ENCODE data around the gene IGFLR1. TPM values are rescaled to one million over a fixed set of nuclear protein-coding genes. Genes with fewer than 3 reads are reported as not detected.

Gene IGFLR1
- total and polyA plus RNA-seq, 2 experiments from 2014 or later = 2.6 to 5.5 TPM

- Histone ChIP-seq H3K4me3 (no peak overlapping the region), H3K9me3 (ENCODE audit: low read depth) (no peaks in the 10 kb centered on the region), H3K36me3 (no peaks in the 10 kb centered on the region), H3K4me1 (ENCODE audit: low read depth) (peaks cover 6% of the 10 kb centered on the region), H3K27me3 (no peaks in the 10 kb centered on the region), H3K27ac (no peak overlapping the region)
- no peak for DNase-seq (ENCODE audit: low read depth in 1 of 2, low spot score in 1 of 2)
- TF ChIP-seq CTCF (IDR thresholded peaks at IDR 0.05; ENCODE audit: low read depth, low read length) = no peak
Observed at GRCh38 chr19:35712567-35713505, 29.4 kb downstream of the IGFLR1 start.

- Histone ChIP-seq H3K9me3 (ENCODE audit: low read depth) (no peaks in the 10 kb centered on the region), H3K27ac (no peak overlapping the region), H3K4me1 (ENCODE audit: low read depth) (peaks cover 5% of the 10 kb centered on the region), H3K36me3 (no peaks in the 10 kb centered on the region), H3K27me3 (no peaks in the 10 kb centered on the region), H3K4me3 (no peak overlapping the region)
- DNase-seq (ENCODE audit: low read depth in 1 of 2, low spot score in 1 of 2) = no peak
- TF ChIP-seq CTCF (IDR thresholded peaks at IDR 0.05; ENCODE audit: low read depth, low read length) = no peak
Observed at GRCh38 chr19:35710784-35711723, 31.2 kb downstream of the IGFLR1 start.

- no peaks in the 10 kb centered on the region for H3K36me3 ChIP-seq
- no peak overlapping the region for H3K27ac ChIP-seq
- TF ChIP-seq CTCF (IDR thresholded peaks at IDR 0.05; ENCODE audit: low read depth, low read length) = no peak
- no peak for DNase-seq (ENCODE audit: low read depth in 1 of 2, low spot score in 1 of 2)
- no peaks in the 10 kb centered on the region for H3K9me3 ChIP-seq (ENCODE audit: low read depth)
- no peak overlapping the region for H3K4me3 ChIP-seq
- H3K4me1 ChIP-seq (ENCODE audit: low read depth) = no peaks in the 10 kb centered on the region
- H3K27me3 ChIP-seq = no peaks in the 10 kb centered on the region
Observed at GRCh38 chr19:35708391-35708790, 33.9 kb downstream of the IGFLR1 start.

DNA sequence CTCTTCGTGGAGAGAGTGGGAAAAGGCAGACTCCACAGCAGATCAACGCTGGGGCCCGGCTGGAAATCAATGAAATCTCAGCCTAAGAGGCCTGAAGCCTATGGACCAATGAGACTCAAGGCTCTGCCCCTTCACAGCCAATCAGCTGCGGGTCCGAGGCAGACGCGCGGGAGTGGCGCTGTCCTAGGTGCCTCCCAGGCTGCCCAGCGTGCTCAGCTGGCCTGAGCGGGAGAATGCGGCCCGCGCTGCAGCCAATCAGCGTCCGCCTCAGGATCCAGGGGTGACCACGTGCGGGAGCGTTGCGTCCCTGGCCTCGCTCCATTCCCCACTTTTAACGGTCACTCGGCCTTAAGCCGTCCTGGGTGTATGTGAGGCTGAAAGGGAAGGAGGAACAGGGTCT, 38.0 kb downstream of the IGFLR1 start, which contains the start of gene ZBTB32:
TSS of gene ZBTB32 (plus strand) at position 341 of the 400 bp plus-strand sequence. CDS start 10,069 bp downstream, outside the sequence.
- Histone ChIP-seq H3K27me3 (no peaks in the 10 kb centered on the region), H3K4me3 (no peak within 1 kb of the TSS), H3K4me1 (ENCODE audit: low read depth) (no peaks in the 10 kb centered on the region), H3K9me3 (ENCODE audit: low read depth) (no peaks in the 10 kb centered on the region), H3K27ac (no peak within 1 kb of the TSS), H3K36me3 (no peaks in the 10 kb centered on the region)
- no peak for TF ChIP-seq CTCF (IDR thresholded peaks at IDR 0.05; ENCODE audit: low read depth, low read length)
- DNase-seq (ENCODE audit: low read depth in 1 of 2, low spot score in 1 of 2) = peak; percentile 69 to 77

DNA sequence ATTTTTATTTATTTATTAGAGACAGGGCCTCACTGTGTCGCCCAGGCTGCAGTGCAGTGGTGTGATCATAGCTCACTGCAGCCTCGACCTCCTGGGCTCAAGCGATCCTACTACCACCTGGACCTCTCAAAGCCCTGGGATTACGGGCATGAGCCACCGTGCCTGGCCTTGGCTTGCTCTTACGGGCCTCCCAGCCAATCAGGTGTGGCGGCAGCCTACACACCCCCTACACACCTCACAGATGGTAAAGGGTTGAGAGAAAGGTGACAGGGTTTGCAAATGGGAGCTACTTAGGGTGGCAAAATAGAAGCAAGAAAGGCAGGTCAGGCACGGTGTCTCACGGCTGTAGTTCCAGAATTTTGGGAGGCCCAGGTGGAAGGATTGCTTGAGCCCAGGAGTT, 38.9 kb downstream of the IGFLR1 start:
- DNase-seq (ENCODE audit: low read depth in 1 of 2, low spot score in 1 of 2) = no peak
- Histone ChIP-seq H3K4me1 (ENCODE audit: low read depth) (no peaks in the 10 kb centered on the region), H3K27ac (no peak overlapping the region), H3K36me3 (no peaks in the 10 kb centered on the region), H3K9me3 (ENCODE audit: low read depth) (no peaks in the 10 kb centered on the region), H3K4me3 (no peak overlapping the region), H3K27me3 (no peaks in the 10 kb centered on the region)
- TF ChIP-seq CTCF (IDR thresholded peaks at IDR 0.05; ENCODE audit: low read depth, low read length) = no peak

Data from cardiac muscle cell (in vitro differentiated cells and primary cell).